ENCODE data around the gene NOX4.

DNA sequence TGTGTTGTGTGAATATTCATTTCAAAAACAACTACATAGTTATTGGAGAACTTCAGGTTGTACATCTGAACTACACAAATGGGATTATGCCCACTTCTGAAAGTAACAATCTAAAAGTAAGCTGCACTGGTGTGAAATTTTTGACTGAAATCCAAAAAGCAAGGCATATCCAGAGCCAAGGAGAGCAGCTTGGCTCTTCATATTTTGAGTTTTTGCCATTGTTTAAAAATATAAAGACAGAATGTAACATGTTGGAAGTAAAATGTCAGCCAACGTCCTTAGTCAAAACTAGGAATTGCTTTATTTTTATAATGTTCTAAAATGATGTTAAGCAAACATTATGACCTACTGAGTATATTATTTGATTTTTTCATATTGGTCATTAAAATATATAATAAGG is 45.8 kb upstream of the NOX4 start:
- no peak for TF ChIP-seq ASH2L (IDR thresholded peaks at IDR 0.05; ENCODE audit: low read length)
- TF ChIP-seq, protein P1, sequence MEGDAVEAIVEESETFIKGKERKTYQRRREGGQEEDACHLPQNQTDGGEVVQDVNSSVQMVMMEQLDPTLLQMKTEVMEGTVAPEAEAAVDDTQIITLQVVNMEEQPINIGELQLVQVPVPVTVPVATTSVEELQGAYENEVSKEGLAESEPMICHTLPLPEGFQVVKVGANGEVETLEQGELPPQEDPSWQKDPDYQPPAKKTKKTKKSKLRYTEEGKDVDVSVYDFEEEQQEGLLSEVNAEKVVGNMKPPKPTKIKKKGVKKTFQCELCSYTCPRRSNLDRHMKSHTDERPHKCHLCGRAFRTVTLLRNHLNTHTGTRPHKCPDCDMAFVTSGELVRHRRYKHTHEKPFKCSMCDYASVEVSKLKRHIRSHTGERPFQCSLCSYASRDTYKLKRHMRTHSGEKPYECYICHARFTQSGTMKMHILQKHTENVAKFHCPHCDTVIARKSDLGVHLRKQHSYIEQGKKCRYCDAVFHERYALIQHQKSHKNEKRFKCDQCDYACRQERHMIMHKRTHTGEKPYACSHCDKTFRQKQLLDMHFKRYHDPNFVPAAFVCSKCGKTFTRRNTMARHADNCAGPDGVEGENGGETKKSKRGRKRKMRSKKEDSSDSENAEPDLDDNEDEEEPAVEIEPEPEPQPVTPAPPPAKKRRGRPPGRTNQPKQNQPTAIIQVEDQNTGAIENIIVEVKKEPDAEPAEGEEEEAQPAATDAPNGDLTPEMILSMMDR (IDR thresholded peaks at IDR 0.05; ENCODE audit: control extremely low read depth in 1 of 3, insufficient read depth in 1 of 3, low read depth in 1 of 3, low read length in 3 of 3): no peak
- no peak for TF ChIP-seq POLR2A (IDR thresholded peaks at IDR 0.05; ENCODE audit: control extremely low read depth in 1 of 2, low read depth in 2 of 2, low read length in 2 of 2)
- TF ChIP-seq JUND (IDR thresholded peaks at IDR 0.05; ENCODE audit: low read length): no peak
- no peak for TF ChIP-seq CBX8 (IDR thresholded peaks at IDR 0.05; ENCODE audit: borderline replicate concordance, low read depth, low read length)
- TF ChIP-seq, protein P2, sequence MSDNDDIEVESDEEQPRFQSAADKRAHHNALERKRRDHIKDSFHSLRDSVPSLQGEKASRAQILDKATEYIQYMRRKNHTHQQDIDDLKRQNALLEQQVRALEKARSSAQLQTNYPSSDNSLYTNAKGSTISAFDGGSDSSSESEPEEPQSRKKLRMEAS (IDR thresholded peaks at IDR 0.05): no peak
- TF ChIP-seq, protein P3, sequence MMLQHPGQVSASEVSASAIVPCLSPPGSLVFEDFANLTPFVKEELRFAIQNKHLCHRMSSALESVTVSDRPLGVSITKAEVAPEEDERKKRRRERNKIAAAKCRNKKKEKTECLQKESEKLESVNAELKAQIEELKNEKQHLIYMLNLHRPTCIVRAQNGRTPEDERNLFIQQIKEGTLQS (IDR thresholded peaks at IDR 0.05; ENCODE audit: insufficient read depth, low read depth, low read length): no peak

Data from H1 (cell line).